GM19193 (cell line): Measurements from ENCODE around the gene RITA1.

Experiments used
- POLR2A ChIP-seq: IDR thresholded peaks from 4 replicates; pipeline ENCODE4 v1.6.1; 2011; ENCODE audit not compliant: insufficient read depth, insufficient read length; ENCODE audit errors: extremely low read depth

Gene RITA1

DNA sequence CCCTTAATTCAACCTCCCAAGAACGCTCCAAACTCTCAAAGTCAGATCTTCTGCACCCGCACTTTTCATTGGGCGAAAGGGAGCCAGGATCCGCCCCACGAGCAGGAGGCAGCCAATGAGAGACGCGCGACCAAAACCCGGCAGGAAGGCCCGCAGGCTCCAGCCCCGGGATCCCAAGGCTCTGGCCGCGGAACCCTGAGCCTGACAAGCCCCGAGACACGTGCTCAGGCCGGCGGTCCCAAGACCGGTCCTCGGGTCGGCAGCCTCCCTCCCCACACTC is 681 bp upstream of the RITA1 start:
- no peak for TF ChIP-seq POLR2A

DNA sequence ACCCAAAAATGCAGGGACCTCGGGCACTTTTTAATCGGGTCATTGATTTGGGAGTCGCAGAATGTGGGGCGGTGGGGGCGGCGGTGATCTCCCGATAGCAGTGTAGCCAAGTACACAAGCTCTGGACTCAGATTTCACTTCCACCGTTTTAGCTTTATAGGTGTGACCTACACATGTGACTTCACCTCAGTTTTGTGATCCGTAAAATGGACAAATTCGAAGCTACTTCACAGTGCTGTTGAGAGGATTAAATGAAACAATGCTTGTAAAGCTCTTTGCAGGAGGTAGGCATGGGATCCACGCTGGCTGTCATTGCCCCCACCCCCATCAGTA is 478 bp downstream of the RITA1 start:
- TF ChIP-seq POLR2A = no peak

DNA sequence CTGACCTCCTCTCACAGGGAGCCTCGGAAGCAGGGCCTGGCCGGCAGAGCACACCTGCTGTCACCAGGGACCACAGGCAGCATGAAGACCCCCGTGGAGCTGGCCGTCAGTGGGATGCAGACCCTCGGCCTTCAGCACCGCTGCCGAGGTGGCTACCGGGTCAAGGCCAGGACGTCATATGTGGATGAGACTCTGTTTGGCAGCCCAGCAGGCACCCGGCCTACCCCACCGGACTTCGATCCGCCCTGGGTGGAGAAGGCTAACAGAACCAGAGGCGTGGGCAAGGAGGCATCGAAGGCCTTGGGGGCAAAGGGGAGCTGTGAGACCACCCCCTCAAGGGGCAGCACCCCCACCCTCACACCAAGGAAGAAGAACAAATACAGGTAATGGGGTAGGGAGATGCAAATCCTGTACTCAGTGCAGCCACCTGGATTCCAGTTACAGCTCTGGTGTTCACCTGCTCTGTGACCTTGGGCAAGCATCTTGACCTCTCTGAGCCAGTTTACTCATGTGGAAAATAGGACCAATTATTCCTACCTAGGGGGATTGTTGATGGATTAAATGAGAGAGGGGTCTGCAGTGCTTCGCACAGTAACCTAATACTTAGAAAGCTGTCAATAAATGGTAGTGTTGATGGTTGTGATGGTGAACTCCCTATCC is 1.3 kb downstream of the RITA1 start:
- TF ChIP-seq POLR2A = no peak

DNA sequence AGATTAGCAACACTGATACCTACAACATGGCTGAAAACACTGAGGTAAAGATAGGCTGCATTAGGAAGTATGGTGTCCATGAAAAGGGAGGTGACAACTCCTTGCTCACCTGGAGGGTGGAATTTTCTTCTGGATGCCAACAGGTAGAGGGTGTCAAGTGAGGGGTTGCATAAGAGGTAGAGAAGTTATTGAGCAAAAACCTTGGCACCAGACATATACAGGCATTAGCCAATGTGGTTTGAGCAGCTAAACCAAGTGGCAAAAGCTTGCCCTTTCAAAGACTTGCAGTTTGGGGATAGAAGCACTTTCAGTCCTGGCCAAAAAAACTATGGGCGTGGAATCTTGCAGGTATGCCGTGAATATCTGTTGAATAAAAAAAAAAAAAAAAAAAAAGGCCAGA is 3.8 kb downstream of the RITA1 start:
- no peak for TF ChIP-seq POLR2A

DNA sequence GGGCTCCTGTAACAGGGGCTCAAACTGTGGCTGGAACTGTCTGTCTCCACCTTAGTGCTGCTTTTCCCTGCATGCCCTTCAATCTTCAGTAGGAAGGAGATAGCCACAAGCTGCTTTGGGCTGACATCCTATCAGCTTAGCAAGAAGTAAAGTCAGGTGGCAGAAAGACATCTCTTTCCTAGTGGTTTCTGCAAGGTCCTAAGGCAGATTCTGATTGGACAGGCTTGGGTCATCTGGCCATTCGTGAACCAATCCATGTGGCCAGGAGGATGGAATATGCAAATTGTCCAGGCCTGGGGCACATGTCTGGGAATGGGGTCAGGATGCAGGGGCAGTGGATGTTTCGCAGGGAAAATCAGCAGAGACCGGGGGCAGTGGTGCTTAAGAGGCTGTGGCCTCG is 5.2 kb downstream of the RITA1 start:
- no peak for TF ChIP-seq POLR2A

DNA sequence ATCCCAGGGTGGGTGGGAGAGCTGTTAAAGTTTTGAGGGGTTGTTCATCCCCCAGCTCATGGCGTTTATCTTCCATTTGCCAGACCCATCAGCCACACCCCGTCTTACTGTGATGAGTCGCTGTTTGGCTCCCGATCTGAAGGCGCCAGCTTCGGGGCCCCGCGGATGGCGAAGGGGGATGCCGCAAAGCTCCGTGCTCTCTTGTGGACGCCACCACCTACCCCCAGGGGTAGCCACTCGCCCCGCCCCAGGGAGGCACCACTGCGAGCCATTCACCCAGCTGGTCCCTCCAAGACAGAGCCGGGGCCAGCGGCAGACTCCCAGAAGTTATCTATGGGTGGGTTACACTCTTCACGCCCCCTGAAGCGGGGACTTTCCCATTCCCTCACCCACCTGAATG is 5.7 kb downstream of the RITA1 start:
- no peak for TF ChIP-seq POLR2A

DNA sequence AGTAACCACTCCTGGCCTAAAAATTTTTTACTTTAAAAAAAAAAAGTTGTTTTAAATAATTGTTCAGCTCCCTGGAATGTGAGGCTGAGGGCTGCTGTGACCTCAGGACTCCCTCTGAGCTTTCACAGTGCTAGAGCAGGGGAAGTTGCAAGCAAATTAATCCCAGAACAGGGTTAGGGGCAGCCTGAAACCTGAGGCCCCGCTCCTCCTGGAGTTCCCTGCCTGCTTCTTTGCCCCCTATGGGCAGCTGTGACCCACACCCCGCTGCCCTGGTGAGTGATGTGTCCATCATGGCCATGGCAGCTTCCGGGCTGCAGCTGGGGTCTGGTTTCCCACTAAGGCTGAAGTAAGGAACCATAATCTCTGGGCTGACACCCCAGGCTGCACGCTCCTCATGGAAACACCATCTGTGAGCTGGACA is 9.5 kb downstream of the RITA1 start:
- TF ChIP-seq POLR2A = no peak

DNA sequence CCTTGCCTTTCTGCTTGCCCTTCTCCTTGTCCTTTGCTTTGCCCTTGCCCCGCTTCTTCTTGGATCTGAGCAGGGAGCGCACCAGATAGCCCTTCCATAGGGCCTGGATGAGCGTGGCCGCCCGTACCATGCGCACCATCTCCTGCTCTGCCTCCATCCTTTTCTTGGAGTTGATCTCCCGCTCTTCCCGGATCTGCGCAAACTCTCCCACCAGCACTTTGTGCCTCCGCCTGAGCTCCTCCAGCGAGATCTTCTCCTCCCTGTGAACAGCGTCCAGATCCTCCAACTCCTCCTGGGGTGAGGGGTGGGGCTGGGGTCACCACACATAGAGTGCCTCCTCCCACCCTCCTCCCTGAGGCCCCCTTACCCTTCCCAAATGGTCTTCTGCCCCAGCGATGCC is 10.1 kb downstream of the RITA1 start:
- TF ChIP-seq POLR2A = no peak

DNA sequence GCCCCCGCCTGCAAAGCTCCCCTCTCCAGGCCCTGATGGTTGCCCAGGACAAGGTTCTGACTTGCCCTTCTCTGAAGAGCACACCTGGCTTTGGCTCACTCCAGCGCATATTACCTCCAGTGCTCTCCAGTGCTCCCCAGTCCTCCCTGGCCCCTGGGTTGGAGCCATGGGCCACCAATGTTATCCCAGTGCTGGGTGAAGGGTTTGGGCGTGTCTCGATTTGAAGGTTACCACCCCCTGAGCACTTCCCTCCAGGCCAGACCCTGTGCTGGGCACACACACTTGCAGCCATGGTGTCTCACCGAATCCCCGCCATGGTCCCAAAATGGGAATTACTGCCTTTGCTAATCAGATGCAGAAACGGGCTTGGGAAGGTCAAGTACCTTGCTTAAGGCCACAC is 11.1 kb downstream of the RITA1 start:
- TF ChIP-seq POLR2A = no peak

DNA sequence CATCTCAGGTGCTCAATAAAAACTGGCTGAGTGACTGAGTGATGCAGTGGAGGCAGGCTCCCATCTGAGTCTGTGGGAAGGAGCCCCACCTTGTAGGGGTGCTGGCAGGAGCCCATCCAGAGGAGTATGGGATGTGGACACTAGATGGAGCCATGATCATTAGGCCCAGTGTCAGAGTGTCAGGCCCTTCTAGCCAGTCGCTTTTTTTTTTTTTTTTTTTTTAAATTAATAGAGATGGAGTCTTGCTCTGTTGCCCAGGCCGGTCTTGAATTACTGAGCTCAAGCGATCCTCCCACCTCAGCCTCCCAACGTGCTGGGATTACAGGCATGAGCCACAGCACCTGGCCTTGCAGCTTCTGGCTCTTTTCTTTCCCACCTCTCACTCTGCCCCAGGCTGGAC is 11.5 kb downstream of the RITA1 start:
- TF ChIP-seq POLR2A = no peak

DNA sequence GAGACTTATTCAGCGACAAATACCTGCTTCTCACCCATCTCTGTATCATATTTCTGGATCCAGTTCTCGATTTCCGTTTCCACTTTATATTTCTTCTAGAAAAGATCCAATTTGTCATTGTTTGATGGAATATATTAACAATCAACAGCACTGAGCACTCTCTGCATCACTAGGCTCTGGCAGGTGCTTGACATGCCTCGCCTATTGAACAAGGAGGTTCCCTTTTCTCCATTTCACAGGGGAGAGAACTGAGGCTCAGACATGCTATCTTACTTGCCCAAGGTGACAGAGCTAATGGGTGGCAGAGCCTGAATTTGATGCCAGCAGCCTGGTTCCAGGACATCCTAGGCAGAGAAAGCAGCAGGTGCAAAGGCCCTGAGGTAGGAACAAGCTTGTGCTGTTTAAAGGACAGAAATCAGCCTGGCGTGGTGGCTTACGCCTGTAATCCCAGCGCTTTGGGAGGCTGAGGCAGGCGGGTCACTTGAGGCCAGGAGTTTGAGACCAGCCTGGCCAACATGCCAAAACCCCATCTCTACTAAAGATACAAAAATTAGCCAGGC is 12.1 kb downstream of the RITA1 start:
- no peak for TF ChIP-seq POLR2A

DNA sequence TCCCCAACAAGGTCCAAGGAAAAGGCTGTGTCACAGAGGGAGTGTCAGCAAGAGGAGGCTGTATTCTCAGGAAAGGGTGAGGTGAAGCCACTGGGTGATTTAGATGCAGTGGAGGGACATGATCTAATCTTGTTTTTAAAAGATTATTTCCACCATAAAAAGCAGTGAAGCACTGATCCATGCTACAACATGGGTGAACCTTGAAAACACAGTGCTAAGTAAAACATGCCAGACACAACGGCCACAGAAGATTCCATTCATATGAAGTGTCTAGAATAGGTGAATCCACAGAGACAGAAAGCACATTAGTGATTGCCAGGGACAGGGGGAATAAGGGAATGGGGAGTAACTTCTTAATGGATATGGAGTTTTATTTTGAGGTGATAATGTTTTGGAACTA is 12.8 kb downstream of the RITA1 start:
- TF ChIP-seq POLR2A = no peak

DNA sequence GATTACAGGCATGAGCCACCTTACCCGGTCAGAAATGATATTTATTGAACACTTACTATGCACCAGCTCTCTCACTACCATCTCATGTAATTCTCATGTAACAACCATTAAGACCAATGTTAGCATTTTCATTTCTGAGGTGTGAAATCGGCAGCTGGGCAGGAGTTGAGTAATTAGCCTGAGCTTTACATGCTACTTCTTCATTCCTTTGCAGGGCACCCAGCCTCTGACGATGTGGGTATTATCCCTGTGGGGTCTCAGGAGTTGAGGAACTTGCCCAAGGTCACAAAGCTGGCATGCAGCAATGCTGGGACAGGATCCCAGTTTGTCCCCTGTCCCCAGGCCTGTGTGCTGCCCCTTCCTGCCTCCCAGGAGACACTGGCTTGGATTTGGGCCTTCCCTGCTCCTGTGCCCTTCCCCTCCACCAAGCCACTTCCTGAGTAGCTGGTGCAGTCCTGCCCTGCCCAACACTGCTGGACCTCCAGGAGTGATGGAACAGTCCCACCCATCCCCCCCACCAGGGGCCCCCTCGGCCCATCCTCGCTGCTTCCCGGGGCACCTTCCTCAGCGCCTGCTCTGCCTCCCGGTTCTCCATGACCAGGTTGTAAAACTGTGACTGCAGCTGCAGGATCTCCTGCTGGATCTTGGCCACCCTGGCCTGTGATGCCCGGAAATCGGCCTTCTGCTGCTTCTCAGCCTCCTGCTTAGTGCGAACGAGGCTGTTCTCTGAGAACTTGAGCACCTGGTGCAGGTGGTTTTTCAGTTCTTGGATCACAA is 14.7 kb downstream of the RITA1 start:
- no peak for TF ChIP-seq POLR2A

DNA sequence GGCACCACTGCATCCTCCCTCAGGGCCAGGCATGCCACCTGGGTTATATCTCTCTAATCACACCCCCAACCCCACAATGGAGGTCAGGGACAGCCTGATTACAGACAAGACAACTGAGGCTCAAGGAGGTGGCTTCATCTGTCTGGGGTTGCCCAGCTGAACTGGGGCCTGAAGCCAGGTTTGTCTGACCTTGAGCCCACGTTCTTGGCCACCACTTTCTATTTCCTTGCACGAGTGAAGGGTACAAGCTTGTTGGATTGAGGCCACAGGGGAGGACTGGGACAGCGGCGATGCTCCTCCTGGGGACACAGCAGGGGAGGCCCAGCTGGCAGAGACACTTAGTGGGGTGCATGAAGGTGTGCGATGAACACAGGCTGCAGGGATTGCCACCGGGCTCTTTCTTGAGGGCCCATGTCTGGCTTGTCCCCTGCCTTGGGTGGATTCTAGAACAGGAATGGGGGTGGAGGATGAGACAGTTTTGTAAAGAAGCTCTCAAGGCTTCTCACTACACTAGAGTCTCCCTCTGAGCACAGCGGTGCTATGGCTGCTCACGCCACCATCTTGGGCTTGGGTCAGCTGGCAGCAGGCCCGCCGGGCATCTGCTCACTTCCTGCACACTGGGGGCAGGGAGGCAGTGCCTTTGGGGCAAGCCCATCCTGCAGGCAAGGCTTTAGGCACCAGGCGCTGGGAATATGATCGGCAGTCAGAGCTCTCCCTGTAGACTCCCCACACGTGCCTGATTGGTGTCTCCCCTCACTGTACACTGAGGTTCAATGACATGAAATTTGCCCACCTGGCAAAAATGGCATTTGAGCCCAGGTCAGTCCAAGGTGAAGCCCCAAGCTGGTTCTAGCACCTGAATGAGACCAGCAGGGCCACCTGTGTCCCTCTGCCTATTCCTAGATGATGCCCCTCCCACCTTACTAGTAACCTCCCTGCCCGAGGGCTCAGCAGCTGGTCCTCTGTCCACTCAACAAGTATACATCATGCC is 16.0 kb downstream of the RITA1 start:
- no peak for TF ChIP-seq POLR2A
